HG03045 (cell line): Measurements from ENCODE around the gene METTL16.

ENCODE experiments used
- ATAC-seq: cut with Tn5 transposase; IDR thresholded peaks from one replicate; pipeline ENCODE4 v1.9.1; 2021; ENCODE audit warnings: mild to moderate bottlenecking, moderate library complexity; ENCODE audit not compliant: unreplicated experiment

Gene METTL16

GRCh38 chr17:2419486-2419885 is 92.2 kb downstream of the METTL16 start:
- ATAC-seq = no peak

DNA sequence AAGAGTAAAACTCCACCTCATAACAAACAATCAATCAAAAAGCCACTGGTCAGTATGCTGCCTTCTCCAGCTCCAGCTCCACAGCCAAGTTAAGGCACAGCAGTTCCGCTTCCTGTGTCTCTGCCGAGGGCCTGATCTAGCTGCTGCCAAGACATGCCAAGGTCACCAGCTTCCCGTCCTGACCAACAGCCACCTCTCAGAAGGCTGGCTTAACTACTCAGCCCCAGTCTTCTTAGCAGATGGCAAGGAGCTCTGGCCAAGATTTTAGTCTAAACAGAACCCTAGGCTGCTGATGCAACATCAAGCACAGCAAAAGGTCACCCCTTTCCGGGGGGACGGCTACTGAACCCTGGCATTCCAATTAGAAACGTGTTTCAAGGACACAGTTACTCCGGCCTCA is 93.1 kb downstream of the METTL16 start:
- no peak for ATAC-seq

GRCh38 chr17:2416010-2416734 is 95.5 kb downstream of the METTL16 start:
- ATAC-seq = no peak

DNA sequence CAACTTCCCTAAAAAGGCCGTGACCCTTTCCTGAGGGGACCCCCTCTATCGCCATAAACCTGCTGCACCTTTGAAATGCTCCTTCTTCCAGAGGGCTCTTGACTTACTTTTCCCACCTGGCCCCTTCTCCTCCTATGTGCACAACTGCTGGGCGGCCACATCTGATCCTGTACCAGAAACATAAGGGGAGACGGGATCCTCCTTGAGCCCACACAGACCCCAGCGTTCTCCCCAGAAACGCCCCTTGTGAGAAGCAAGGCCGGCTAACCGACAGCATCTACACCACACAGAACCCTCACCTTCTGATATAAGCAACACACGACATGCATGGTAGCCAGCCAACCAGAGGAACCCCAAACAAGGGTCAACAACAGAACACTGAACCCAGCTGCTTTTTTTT is 96.6 kb downstream of the METTL16 start:
- ATAC-seq = no peak

DNA sequence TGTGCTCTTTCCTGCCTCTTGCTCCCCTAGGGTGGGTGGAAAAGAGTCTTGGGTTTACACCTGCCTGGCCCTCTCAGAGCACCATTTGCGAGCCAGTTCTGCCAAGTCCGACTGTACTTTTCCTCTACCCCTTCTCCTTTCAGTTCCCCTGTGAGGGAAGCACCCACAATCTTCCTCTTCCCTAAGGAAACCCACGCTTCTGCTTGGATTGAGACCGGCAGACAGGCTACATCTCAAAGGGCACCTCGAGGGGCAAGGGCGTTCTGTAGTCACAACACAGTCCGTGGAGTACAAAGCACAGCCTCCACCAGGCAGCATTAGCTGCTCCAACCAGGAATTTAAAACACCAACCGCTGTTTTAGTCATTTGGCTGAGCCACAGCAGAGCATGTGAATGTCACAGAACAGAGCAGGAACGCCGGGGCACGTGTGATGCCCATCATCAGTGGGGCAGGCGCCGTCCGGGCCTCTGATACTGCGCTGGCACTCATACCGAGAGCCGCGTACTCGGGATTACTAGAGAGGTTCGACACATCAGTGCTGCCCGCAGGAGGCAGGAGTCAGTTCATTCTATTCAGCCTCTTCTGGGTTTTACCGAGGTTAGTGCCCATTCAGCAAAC is 97.1 kb downstream of the METTL16 start:
- ATAC-seq = no peak

GRCh38 chr17:2412561-2413021 is 99.1 kb downstream of the METTL16 start:
- ATAC-seq = no peak

- ATAC-seq = no peak
Observed at GRCh38 chr17:2410951-2411350, 100.7 kb downstream of the METTL16 start.

GRCh38 chr17:2406903-2407790 is 104.5 kb downstream of the METTL16 start:
- no peak for ATAC-seq

- no peak for ATAC-seq
Observed at GRCh38 chr17:2406271-2406902, 105.3 kb downstream of the METTL16 start.

GRCh38 chr17:2405247-2405926 is 106.3 kb downstream of the METTL16 start:
- no peak for ATAC-seq

DNA sequence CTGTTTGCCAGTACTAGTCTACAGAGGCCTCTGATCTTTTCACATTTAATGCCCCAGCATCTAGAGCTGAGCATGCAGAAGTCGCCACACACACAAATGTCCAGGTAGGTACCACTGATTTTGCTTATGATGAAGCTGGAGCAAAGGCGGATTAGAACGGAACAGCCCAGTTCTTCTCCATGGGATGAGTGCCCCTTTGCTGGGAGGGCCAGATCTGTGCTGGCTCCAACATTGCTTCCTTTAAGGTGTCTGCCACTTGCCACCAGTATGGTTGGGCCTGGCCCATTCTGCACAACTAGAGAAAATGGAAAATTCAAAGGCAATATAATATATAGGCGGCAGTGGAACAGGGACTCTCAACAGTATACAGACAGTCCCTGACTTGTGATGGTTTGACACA is 108.6 kb downstream of the METTL16 start:
- no peak for ATAC-seq

GRCh38 chr17:2402544-2402943 is 109.1 kb downstream of the METTL16 start:
- no peak for ATAC-seq

DNA sequence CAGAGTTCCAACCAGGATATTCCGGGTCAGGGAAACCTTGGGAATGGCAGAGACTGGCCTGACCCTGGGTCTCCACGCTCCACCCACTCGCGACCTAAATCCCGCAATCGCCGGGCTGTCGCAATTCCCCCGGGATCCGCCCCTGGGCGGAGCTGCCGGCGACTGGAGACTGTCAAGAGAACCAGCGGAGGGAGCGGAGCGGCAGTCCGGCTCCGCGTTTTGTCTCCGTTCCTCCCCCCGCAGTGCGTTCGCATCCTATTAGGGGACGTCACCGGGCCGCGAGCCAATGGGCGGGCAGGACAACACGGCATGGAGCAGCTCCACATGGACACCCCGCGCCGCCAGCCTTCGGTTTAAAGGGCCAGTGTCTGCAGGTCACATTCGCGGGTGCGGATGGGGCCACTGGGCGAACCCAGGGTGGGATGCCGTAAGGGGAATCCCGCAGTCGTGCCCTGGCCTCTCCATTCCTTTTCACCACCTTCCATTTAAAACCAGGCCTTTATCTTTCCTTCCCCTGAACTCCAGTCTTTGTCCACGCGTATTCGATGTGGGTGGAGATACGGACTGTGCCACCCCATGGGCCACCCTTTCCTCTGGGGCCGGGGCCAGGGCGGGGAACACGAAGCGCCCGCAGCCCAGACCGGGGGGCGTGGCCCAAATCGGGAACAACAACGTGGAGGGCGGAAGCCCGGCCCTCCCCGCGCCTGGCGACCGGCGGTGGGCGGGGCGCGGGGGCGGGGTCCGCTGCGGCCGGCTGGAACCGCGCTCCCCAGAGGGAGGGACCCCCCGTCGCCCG is 110.1 kb downstream of the METTL16 start:
- peak; percentile 56 for ATAC-seq

DNA sequence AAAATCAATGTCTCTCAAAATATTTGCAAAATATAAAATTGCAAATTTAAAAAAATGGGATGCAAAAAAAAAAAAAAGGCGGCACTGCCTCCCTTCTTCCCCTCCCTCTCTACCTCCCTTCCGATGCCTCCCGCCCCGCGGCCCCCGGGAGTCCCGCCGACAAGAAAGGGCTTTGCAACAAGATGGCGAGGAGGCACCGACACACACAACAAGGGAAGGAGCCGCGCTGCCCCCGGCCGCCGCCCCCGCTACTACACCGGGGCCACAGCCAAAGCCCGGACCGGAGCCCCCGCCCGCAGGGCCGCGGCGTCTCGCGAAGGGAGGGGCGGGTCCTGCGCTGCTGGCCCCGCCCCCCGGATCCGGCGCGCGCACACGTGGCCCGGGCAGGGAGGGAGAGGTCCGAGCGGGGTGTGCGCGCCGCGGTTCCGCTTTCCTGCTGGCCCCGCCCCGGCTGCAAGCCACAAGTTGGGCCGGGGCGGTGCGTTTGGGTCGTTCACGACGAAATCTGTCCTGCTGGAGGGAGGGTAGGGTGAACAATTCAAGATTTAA is 110.7 kb downstream of the METTL16 start, which contains the start of gene MNT:
Gene MNT, minus strand, starts transcription at position 184 of the 549 bp plus-strand sequence. CDS start 348 bp downstream, outside the sequence.
- peak; percentile 37 for ATAC-seq

DNA sequence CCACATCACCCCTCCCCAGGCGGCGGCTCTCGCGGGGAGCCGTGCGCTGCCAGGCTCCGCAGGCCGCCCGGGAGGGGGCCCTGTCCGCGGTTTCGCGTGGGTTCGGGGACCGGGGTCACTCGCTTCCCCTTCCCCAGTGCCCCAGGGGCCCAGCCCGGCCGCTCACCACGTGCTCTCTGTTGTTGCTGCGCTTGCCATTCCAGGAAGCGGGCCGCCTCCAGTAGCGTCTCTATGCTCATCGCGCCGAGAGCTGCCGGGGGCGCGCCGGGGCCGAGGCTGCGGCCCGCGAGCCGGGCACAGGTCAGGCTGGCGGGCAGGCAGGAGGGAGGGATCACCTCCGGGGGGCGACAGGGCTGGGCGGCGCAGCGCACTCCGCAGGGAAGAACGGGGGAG is 111.2 kb downstream of the METTL16 start:
- ATAC-seq = no peak

DNA sequence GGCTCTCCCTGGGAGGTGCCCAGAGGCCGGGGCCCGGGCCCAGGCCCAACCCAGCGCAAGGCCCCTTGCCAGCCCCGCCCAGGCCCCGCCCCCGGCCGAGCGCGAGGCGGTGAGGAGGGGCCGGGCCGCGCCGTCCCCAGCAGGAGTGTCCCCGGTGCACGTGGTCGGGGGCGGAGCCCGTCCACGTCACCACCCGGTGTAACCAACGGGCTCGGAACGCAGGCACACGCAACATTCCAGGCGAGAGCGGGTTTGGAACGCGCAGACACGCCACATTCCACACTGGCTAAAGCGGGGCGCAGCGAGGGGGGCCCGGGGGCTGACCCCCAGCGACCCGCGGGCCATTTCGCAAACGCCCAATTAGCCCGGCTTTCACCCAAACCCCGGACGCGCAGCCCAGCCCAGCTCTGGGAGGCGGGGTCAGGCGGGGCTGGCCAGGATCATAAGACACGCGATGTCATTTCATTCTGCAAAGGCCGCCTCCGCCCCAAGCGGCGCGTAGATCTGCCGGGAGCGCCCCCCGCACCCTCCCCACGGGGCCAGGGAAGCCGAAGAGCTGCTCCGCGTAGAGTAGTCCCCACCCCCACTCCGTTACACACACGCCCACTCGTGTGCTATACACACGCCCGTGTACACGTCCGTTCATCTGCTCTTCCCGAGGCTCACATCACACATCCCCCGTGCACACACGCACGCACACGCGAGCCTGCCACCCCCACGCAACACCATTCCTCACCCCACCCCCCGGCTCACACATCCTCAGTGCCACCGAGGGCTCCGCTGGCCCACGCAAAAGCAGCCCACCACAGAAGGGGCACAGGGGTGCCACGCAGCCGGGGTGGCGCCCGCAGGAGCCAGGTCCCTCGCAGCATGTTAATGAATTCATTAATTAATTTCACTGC is 111.9 kb downstream of the METTL16 start:
- ATAC-seq = peak; percentile 29

DNA sequence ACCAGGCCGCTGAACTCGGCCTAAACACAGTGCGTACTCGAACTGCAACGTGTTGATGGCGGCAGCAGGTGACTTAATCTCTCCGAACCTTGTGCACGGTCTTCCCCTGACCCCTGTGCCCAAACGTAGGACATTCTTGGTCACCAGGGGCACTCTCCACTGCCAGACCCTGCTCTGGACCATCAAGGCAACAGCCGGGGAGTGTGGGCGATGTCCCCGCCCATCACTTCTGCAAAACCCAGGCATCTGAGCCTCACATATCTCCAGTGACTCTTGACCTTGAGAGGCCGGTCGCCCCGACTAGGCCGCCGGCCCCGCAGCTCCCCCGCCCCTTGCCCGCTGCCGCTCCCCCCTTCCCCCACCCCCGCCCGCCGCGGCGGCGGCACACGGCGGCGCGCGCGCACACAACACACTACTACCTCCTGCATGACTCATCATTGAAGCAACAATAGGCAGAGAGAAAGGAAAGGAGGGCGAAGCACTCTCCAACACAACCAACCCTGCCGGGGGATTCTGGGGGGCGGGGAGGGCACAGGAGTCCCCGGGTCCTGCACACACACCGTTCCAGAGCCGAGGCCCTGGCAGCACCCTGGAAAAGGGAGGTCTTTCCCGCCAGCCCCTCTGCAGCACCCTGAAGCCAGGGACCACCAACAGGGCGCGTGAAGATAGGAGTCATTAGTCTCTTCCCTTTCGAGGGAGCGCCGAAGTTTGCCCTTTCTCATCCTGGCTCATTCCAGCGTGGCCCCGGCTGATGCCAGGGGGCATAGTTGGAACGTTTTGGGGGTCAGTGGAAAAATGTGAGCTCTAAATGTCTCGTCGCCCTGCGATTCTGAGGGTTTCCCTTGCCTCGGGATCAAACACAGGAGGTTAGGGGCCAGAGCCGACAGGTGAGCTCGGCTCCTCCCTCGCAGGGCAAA is 112.8 kb downstream of the METTL16 start:
- no peak for ATAC-seq
